Measurements from ENCODE around the gene PHLDA3. TPM values are rescaled to one million over a fixed set of nuclear protein-coding genes. Genes with fewer than 3 reads are reported as not detected.

PHLDA3 gene
- total RNA-seq, 1 donor from 2014 or later, result 74.8 TPM

DNA sequence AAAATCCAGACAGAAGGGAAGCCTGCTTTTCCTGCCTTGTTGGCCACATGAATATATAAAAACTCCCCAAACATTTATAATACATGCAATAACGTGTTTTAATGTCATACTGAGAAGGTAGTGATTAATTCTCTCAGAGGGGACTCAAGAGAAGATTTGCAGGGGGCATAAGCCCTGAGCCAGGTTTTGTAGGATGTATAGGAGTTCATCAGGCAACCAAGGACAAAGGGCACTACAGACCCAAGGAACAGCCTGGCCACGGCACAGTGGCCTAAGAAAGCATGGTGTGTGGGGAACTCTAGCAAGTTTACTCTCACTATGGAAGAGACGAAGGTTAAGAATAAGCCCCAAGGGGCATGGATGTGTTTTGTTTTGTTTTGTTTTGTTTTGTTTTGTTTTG lies 32.0 kb downstream of the PHLDA3 start:
- no peak for DNase-seq (ENCODE audit: extremely low read depth, low read depth, low spot score)

DNA sequence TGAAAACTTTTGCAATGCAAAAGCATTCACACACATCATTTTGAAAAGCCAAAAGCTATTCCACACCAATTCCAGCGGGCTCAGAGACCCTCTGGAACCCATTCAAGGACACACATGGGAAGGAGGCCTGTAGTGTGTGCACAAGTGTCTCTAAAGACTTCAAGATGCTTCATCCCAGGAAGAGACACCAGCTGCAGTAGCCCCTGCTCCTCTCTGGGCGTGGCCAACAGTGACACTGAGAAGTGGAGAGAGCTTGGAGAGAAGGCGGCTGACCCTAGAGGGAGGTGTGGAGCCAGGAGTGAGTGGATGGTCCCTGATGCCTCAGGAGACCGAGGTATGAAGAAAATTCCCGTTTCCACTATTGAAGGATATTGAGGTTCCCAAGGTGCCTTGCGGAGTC lies 32.6 kb downstream of the PHLDA3 start:
- DNase-seq (ENCODE audit: extremely low read depth, low read depth, low spot score), result no peak

DNA sequence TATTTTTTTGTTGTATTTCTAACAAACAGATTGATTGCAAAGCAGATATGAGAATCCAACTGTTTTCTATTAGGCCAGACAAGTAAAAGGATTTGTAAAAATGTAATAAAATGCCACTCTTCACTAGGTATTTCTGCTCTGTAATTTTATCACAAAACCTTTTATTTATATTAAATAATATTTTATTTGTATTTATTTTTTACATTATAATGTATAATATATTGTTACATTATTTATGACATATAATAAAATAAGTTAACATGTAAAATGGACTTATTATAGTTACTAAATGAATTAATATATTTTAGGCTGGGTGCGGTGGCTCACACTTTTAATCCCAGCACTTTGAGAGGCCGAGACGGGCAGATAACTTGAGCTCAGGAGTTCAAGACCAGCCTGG lies 34.7 kb downstream of the PHLDA3 start:
- DNase-seq (ENCODE audit: extremely low read depth, low read depth, low spot score), result no peak

DNA sequence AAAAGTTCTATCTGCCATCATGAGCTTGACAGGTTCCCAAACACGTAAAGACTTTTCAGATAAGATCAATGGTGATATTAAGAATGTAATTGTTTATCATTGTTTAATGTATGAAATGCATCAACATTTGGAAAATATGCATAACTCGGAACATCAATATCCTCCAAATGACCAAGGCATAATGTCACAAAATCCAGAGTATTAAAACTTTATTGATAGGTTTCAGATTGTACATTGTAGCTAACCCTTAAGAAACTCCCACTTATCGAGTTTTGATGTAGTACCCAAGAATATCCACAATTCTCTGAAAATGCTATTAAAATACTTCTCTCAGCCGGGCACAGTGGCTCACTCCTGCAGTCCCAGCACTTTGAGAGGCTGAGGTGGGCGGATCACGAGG lies 35.4 kb downstream of the PHLDA3 start:
- DNase-seq (ENCODE audit: extremely low read depth, low read depth, low spot score), result no peak

DNA sequence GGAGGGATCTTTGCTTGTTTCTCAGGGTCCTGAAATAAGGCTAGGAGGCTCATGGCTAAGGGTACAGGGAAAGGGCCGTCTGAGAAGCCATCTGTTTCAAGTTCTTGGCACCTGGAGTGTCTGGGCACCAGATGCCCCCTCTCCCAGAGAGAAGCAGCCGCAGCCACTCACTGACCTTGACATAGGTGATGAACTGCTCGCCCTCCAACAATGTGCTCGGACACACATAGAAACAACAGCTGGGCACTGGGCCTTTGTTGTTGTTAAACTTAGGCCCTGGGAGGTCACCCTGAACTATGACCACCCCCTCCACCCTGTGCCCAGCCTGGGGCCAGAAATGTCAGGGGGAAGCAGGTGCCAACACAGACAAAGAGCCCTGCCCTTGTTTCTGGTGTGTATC lies 38.2 kb downstream of the PHLDA3 start:
- DNase-seq (ENCODE audit: extremely low read depth, low read depth, low spot score), result no peak

DNA sequence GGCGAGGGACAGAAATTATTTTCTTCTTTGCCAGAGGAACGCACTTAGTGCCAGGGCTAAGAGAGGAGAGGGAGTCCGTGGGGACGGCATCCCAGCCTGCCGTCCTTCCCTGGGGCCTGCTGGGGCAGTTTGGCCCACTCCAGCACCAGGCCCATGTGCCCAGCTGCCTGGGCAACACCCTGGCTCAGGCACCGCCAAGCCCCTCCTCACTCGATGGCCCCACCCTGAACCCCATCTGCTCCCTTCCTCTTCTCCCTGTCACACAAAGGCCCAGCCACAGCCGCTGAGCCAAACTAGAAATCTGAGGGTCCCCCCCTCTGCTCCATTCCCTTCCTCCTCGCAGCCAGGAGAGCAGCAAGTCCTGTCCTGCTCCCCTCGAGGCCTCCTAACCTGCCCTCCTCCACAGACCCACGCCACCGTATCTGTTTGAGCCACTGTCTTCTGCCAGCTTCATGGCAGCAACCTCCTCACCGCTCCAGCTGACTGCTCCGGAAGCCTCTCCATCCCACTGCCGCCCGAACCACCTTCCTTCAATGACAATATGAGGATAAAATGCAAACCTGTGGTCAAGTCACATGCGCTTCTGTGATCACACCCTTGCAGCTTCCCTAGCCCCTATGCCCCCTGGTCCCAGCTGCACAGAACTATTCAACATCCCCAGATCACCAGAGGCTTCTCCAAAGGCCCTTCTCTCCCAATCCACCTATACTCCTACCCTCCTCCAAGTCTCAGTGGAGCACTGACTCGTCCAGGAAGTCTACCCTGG lies 39.1 kb downstream of the PHLDA3 start:
- DNase-seq (ENCODE audit: extremely low read depth, low read depth, low spot score), result no peak

DNA sequence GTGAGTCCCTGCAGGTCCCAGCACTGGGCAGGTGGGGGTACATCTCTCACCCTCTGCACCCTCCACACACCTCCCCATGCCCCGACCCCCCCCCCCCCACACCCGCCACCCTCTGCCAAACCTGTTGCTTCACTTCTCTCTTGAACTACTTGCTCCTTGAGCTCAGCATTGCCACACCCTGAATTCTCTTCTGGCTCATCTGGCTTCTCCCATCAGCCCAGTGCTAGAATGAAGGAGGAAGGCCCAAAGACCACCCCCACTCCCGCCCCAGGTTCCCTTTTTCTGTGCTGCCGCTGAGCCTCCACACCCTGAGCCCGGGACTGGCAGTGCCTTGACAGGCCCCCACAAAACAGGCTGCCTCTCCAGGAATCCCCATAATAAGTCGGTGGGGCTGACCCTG lies 41.0 kb downstream of the PHLDA3 start:
- DNase-seq (ENCODE audit: extremely low read depth, low read depth, low spot score), result no peak

DNA sequence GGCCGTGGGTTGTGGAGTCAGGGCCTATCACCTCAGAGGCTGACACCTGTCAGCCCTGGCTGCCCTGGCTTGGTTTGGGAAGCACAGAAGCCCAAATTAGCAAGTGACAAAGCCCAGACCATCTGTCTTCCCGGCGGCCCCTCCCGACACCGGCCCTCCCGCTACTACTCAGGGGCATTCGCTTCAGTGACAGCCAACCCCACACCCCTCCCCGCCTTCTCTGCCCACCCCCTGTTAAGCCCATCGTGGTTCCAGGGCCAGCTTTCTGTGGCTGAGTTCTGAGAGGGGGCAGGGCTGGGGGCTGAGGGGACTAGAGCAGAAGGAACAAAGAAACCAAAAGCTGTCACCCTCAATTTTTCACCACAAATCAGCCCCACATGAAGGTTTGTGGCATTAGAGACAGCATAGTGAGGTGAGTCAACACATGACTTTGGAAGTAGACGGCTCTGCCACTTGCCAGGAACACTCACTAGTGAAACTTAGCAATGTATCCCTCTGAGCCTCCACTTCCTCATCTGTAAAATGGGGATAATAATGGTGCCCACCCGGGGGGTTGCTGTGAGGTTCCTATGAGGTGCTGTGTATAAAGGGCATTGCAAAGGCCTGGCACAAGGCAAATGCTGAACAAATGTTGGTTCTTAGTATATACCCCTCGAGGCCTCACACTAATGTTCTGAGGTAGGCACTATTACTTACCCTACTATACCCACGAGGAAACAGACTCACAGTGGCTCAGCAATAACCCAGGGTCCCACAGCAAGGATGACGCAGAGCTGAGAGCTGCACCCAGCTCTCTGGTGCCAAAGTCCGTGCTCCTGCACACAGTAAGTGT lies 42.3 kb downstream of the PHLDA3 start:
- DNase-seq (ENCODE audit: extremely low read depth, low read depth, low spot score), result no peak

DNA sequence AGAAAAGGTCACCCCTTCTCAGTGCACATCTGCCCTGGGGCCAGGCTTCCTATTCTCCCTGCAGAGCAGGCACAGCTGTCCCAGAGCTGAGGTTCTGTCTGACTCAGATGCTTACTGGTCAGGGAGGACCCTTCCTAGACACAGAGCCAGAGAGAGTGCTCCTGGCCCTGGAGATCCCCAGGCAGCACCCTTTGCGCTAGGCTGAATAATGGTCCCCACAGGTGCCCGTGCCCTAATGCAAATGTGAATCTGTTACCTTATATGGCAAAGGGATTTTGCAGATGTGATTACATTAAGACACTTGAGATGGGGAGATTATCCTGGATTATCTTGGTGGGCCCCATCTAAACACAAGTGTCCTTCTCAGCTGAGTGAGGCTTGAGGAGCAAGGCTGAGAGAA lies 44.8 kb downstream of the PHLDA3 start:
- no peak for DNase-seq (ENCODE audit: extremely low read depth, low read depth, low spot score)

DNA sequence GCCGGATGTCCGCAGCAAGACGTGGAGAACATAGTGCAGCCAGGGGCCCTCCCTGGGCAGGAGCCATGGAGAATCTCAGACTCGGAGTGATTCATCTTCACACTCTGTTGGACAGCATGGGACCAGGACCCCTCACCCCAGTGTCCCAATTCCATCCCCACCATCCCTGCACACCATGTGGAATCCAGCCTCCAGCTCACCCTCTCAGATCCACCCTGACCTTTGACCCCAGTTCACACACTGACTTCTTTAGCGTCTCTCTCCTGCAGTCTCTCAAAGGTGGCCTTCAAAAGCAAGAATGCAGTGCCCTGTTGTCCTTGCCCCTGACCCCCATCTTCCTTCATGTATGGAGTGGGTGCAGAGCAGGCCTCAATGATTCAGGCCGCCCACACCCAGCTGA lies 45.3 kb downstream of the PHLDA3 start:
- no peak for DNase-seq (ENCODE audit: extremely low read depth, low read depth, low spot score)

DNA sequence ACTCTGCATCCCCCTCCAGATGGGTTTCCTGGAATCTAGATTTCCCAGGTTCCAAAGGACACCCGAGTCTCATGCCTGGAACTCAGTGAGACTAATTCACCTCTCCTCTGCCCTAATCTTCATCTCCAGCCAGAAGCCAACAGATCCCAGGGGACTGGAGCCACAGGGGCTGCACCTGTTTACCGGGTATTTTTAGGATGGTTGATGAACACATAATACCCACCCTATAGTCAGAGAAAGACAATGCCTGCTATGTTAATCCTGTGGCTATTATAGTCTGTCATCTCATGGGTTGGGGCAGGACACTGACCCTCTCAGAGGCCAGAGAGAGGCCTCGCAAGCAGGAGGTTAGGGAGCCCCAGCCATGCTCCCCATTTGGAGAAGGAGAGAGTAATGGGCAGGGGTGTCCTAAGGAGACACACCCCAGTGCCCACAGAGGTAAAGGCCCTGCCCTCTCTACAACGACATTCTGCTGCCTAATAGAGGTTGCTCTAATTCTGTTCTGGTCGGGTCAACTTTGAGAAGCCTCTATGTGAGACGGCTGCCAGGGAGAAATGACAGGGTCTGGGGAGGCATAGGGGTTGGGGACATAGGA lies 46.5 kb downstream of the PHLDA3 start:
- no peak for DNase-seq (ENCODE audit: extremely low read depth, low read depth, low spot score)

DNA sequence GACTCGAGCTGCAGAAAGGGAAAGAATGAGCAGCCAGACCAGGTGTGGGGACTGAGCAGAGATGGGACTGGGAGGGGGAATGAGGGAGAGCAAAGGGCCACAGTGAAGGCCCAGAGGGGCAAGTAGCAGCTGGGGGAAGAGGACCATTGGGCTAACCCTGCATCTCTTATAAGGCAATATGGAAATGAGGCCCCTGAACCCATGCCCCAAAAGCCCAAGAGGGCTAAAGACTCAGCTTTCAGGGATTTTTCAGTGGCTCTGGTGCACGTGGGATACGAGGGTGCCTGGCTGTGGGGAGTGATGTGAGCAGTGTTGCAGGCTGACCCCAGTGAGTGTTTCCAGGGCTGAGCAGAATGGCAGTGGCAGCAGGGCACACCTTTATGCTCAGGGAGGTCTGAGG lies 47.0 kb downstream of the PHLDA3 start:
- DNase-seq (ENCODE audit: extremely low read depth, low read depth, low spot score), result no peak

DNA sequence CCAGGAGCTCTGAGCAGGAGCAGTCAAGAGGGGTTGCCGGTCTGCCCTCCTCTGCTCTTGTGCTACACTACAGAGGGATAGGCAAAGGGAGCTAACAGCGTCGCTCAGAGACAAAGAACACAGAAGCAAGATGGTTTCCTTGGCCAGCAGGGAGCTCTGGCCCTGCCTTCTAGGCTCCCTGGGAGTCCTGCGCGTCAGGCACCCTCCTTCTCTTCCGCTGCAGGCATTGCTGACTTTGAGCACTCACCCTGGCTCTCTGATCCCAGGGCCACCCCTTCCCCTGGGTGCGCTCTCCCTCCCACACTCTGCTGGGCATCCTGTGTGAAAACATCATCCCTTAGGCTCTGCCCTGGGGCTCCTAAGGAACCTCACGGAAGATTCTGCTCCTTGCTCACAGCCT lies 47.9 kb downstream of the PHLDA3 start:
- no peak for DNase-seq (ENCODE audit: extremely low read depth, low read depth, low spot score)

DNA sequence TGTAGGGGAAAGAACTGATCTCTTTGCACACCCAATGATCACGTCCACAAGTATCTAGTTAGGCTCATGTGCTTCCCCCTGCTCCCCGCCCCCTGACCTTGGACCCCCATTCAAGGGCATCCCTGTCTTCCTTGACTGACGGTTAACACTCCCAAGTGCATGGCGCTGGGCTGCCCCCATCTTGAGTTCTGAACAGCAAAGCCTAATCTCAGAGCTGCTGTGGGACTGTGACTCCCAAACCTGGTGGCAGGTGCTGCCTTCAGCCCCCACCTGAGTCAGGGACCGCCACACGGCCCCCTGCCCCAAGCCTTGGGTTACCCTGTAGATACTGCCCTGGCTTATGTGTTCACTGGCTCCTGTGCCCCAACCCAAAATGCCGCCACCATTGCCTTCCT lies 48.4 kb downstream of the PHLDA3 start:
- no peak for DNase-seq (ENCODE audit: extremely low read depth, low read depth, low spot score)

DNA sequence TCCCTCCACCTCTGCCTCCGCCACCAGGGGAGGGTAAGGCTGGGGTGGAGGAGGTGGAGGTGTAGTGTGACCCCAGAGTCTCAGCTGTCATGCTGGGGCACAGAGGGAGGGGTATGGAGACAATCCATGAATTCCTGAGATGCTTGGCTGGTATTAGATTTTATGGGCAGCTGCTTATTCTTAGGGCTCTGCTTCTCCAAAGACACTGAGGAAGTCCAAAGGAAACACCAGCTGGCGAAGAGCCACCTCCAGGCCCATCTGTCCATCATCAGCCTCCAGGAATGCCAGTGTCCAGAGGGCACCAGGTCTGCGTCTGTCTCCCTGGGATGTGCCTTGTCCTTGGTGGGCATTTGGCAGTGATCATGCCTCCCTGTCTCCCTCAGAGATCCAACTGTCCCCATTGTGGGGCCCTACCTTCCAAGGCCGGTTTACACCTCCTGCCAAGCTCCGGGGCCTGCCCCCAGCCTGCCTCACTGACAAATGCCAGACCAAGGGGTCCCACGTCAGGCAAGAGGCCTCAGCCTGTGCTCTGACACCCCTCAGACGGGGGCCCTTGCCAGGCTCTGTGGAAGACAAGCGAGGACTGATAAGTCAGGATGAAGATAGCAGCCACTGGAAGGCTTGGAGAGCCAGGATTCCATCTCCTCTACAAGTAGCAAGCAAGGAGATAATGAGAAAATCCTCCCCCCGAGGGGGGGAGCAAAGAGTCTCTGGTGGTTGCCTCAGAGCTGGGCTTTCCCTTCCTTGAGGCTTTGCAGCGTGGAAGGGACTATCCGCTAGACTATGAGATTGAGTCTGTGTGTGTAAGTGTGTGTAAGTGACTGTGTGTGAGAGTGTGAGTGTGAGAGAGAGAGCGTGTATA lies 49.0 kb downstream of the PHLDA3 start:
- no peak for DNase-seq (ENCODE audit: extremely low read depth, low read depth, low spot score)

DNA sequence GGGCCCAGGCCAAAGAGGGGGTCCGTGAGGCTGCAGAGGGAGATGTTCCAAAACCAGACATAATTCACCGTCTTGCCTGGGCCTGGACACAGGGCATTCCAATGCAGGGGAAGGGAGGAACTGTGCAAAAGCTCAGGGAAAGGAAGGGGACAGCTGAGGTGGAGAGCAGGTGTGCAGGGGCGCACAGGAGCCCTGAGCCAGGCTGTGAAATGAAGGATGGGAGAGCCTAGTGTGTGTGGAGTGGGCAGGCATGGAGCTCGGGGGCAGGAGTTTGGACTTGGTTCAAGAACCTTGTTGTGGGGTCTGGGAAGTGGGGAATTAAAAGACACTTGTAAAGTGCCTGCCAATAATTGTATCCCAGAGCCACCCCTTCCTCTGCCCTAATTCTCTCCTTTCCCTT lies 49.7 kb downstream of the PHLDA3 start:
- DNase-seq (ENCODE audit: extremely low read depth, low read depth, low spot score), result no peak

DNA sequence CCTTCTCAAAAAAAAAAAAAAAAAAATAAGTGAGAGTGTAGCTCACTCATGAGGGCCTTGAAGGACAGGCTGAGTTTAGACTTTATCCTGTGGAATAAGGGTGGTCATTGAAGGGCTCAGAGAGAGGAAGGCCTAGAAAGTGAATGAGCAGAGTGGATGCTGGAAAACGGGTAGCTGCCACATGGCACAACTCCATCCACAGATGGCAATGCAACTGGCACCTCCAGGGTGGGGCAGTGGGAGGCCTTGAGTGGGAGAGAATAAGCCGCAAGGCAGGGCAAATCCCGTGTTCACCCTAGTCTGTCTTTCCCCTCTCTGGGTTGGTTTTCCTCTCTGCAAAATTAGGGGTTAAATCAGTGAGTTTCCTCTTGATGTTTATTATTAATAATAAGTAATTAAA lies 50.5 kb downstream of the PHLDA3 start:
- DNase-seq (ENCODE audit: extremely low read depth, low read depth, low spot score), result no peak
